K562 (cell line): Measurements from ENCODE around the gene ZNF628. TPM values are rescaled to one million over a fixed set of nuclear protein-coding genes. Genes with fewer than 3 reads are reported as not detected.

Experiments
- CEBPB ChIP-seq: fragments of 450-650 bp; IDR thresholded peaks from 2 replicates; pipeline ENCODE4 v1.6.1; 2016; ENCODE audit warnings: missing genetic modification characterization, missing compliant biosample characterization
- FIP1L1 ChIP-seq: fragments of 200-400 bp; formaldehyde crosslinking; IDR thresholded peaks from 2 replicates; pipeline ENCODE4 v1.6.1; 2018; ENCODE audit warnings: mild to moderate bottlenecking, low read depth, low read length; ENCODE audit not compliant: poor library complexity, severe bottlenecking
- PYGO2 ChIP-seq: fragments of 450-650 bp; IDR thresholded peaks from 2 replicates; pipeline ENCODE4 v1.6.1; 2016; ENCODE audit warnings: mild to moderate bottlenecking, missing genetic modification characterization, moderate library complexity, missing compliant biosample characterization
- RB1 ChIP-seq: fragments of 450-650 bp; IDR thresholded peaks from 2 replicates; pipeline ENCODE4 v1.6.1; 2017; ENCODE audit warnings: low read depth, mild to moderate bottlenecking
- SREBF2 ChIP-seq: sonication (generic); formaldehyde crosslinking; IDR thresholded peaks from 2 replicates; pipeline ENCODE4 v1.4.0; 2020; ENCODE audit warnings: mild to moderate bottlenecking, missing genetic modification reagents
- ZNF140 ChIP-seq: fragments of 250-450 bp; sonication (Bioruptor Pico); IDR thresholded peaks from 2 replicates; pipeline ENCODE4 v1.8.0; 2021; ENCODE audit warnings: moderate library complexity, mild to moderate bottlenecking, inconsistent platforms
- ZNF239 ChIP-seq: fragments of 250-450 bp; sonication (Bioruptor Pico); IDR thresholded peaks from 2 replicates; pipeline ENCODE4 v1.4.0; 2020; ENCODE audit warnings: mild to moderate bottlenecking
- ZNF436 ChIP-seq: fragments of 250-450, 450-650 bp; sonication (Bioruptor Pico); formaldehyde crosslinking; IDR thresholded peaks from 2 replicates; pipeline ENCODE4 v1.7.0; 2020; ENCODE audit warnings: mild to moderate bottlenecking
- polyA plus RNA-seq, 8 experiments: library from polyadenylated mRNA; depleted of rRNA in 4 of 8; stranded (reverse) in 5 of 8; unstranded in 3 of 8; fragments of >200 nt; fragmentation: Nextera tagmentation in 2 of 8; fragmentation: Illumina TruSeq in 1 of 8; extraction: Ambion mirVana in 2 of 8; extraction: Trizol in 1 of 8; gene quantifications; 2 replicates each; pipeline versions ENCODE4 v1.2.1 to v1.2.3, GENCODE V29; 2011 to 2014; ENCODE audit warnings: inconsistent platforms in 1 of 8, missing spikeins in 1 of 8
- total RNA-seq, 7 experiments: library from RNA; depleted of rRNA in 6 of 7; stranded (reverse); fragments of >200 nt in 6 of 7; fragmentation: Illumina TruSeq in 2 of 7; extraction: Trizol in 2 of 7; gene quantifications; 2 replicates each; pipeline versions ENCODE4 v1.2.1 to v1.2.3, GENCODE V29; 2011 to 2021; ENCODE audit warnings: low replicate concordance in 1 of 7
- TF ChIP-seq, protein P1 (sequence below): fragments of 250-450 bp; sonication (Bioruptor Pico); IDR thresholded peaks from 2 replicates; pipeline ENCODE4 v1.5.0; 2020; ENCODE audit warnings: mild to moderate bottlenecking, borderline replicate concordance
- TF ChIP-seq, protein P2 (sequence below): fragments of 250-450 bp; sonication (Bioruptor Pico); IDR thresholded peaks from 2 replicates; pipeline ENCODE4 v1.9.0; 2021; ENCODE audit warnings: mild to moderate bottlenecking
- TF ChIP-seq, protein P3 (sequence below): sonication (generic); formaldehyde crosslinking; IDR thresholded peaks from 2 replicates; pipeline ENCODE4 v1.8.0; 2023; ENCODE audit warnings: mild to moderate bottlenecking, missing genetic modification reagents
- TF ChIP-seq, protein P4 (sequence below): fragments of 450-650 bp; formaldehyde crosslinking; IDR thresholded peaks from 2 replicates; pipeline ENCODE4 v1.4.0; 2020; ENCODE audit warnings: mild to moderate bottlenecking, moderate library complexity
- TF ChIP-seq, protein P5 (sequence below): fragments of 250-450 bp; sonication (Bioruptor Pico); IDR thresholded peaks from 2 replicates; pipeline ENCODE4 v1.5.0; 2021; ENCODE audit warnings: mild to moderate bottlenecking, moderate library complexity
- TF ChIP-seq, protein P6 (sequence below): fragments of 150-350 bp; conservative IDR thresholded peaks from 2 replicates; pipeline ENCODE4 v1.6.1; 2014; ENCODE audit warnings: low read length

The ZNF628 gene
- total and polyA plus RNA-seq, 9 of the 15 experiments (the other 6 are each of a cell fraction or from before 2014, with no cell fraction given): 0.13 to 13.6 (median 2.2) TPM; not detected in 3

DNA sequence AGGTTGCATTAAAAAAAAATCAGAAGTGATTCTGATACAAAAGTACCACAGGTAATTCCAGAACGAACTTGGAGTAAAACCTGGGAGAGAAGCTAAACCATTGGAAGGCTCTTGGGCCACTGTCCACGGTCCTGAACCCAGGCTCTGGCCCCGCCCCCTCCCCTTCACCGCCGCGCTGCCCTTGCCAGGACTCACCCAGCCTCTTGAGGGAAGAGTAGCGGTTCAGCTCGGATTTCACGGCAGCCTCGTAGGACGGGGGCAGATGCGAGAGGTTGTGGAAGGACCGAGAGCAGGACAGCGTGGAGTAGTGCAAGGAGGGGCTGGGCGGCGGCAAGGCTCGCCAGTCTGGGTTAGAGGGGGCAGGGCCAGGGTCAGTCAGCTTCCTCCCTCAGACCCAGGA, 39.0 kb upstream of the ZNF628 start (continued):
- TF ChIP-seq, protein P1, sequence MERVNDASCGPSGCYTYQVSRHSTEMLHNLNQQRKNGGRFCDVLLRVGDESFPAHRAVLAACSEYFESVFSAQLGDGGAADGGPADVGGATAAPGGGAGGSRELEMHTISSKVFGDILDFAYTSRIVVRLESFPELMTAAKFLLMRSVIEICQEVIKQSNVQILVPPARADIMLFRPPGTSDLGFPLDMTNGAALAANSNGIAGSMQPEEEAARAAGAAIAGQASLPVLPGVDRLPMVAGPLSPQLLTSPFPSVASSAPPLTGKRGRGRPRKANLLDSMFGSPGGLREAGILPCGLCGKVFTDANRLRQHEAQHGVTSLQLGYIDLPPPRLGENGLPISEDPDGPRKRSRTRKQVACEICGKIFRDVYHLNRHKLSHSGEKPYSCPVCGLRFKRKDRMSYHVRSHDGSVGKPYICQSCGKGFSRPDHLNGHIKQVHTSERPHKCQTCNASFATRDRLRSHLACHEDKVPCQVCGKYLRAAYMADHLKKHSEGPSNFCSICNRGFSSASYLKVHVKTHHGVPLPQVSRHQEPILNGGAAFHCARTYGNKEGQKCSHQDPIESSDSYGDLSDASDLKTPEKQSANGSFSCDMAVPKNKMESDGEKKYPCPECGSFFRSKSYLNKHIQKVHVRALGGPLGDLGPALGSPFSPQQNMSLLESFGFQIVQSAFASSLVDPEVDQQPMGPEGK (CRISPR knock-in tag): no peak
- no peak for TF ChIP-seq SREBF2 (CRISPR knock-in tag)
- TF ChIP-seq RB1: 0 out of 2 replicates have a peak, but pooled peaks have one; percentile 48
- no peak for TF ChIP-seq FIP1L1
- no peak for TF ChIP-seq PYGO2 (tag)
- TF ChIP-seq, protein P2, sequence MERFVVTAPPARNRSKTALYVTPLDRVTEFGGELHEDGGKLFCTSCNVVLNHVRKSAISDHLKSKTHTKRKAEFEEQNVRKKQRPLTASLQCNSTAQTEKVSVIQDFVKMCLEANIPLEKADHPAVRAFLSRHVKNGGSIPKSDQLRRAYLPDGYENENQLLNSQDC (CRISPR knock-in tag): no peak
- no peak for TF ChIP-seq ZNF140
- TF ChIP-seq, protein P3, sequence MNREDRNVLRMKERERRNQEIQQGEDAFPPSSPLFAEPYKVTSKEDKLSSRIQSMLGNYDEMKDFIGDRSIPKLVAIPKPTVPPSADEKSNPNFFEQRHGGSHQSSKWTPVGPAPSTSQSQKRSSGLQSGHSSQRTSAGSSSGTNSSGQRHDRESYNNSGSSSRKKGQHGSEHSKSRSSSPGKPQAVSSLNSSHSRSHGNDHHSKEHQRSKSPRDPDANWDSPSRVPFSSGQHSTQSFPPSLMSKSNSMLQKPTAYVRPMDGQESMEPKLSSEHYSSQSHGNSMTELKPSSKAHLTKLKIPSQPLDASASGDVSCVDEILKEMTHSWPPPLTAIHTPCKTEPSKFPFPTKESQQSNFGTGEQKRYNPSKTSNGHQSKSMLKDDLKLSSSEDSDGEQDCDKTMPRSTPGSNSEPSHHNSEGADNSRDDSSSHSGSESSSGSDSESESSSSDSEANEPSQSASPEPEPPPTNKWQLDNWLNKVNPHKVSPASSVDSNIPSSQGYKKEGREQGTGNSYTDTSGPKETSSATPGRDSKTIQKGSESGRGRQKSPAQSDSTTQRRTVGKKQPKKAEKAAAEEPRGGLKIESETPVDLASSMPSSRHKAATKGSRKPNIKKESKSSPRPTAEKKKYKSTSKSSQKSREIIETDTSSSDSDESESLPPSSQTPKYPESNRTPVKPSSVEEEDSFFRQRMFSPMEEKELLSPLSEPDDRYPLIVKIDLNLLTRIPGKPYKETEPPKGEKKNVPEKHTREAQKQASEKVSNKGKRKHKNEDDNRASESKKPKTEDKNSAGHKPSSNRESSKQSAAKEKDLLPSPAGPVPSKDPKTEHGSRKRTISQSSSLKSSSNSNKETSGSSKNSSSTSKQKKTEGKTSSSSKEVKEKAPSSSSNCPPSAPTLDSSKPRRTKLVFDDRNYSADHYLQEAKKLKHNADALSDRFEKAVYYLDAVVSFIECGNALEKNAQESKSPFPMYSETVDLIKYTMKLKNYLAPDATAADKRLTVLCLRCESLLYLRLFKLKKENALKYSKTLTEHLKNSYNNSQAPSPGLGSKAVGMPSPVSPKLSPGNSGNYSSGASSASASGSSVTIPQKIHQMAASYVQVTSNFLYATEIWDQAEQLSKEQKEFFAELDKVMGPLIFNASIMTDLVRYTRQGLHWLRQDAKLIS (CRISPR knock-in tag): peak; percentile 81; the same call in 1 of the 2 replicates
- TF ChIP-seq, protein P4, sequence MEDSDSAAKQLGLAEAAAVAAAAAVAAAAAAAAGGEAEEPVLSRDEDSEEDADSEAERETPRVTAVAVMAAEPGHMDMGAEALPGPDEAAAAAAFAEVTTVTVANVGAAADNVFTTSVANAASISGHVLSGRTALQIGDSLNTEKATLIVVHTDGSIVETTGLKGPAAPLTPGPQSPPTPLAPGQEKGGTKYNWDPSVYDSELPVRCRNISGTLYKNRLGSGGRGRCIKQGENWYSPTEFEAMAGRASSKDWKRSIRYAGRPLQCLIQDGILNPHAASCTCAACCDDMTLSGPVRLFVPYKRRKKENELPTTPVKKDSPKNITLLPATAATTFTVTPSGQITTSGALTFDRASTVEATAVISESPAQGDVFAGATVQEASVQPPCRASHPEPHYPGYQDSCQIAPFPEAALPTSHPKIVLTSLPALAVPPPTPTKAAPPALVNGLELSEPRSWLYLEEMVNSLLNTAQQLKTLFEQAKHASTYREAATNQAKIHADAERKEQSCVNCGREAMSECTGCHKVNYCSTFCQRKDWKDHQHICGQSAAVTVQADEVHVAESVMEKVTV: no peak
- TF ChIP-seq, protein P5, sequence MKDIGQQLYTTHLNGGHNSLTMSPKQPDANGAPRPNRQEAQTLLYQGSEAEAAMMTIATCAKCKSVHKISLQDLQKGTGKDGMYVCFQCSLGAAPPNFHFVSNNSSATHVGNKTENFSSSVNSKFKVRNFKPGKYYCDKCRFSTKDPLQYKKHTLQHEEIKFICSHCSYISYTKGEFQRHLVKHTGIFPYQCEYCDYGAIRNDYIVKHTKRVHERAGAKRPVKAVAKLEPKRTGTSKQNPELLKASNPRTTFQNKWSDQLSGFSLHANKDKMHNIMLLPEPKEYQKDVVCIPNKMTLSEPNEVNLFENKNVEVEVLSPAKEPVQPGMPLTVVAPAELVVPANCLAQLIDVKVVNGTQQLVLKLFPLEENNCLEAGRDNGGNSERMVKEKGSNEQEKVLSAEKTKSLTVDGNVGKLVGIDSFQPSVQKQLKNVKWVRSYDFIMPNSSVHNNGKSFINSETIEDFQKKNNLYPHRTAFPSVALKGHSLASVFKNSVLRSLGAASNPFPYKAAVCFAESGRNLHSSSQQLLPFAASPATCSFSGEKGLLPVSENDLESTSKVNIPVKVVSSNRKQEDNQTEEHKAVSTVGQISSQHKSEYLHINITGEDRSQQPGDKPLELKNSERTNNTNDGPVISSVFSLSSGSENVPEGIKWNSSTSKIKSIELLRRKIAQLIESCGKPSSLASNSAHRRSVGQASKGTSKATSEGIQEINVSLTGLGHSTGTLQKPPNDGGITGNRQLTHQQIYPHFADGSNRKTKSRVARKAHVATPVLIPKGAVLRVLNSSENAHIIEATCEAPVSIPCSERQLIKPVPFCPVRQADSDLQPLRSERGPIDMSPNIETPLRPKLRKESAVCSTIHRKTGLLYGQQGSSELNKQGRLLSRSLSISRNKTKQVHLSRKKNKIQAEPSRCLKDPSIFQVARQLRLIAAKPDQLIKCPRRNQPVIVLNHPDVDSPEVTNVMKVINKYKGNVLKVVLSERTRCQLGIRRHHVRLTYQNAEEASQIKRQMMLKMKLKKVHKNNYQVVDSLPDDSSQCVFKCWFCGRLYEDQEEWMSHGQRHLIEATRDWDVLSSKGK (CRISPR knock-in tag): no peak
- no peak for TF ChIP-seq ZNF436
- TF ChIP-seq, protein P6, sequence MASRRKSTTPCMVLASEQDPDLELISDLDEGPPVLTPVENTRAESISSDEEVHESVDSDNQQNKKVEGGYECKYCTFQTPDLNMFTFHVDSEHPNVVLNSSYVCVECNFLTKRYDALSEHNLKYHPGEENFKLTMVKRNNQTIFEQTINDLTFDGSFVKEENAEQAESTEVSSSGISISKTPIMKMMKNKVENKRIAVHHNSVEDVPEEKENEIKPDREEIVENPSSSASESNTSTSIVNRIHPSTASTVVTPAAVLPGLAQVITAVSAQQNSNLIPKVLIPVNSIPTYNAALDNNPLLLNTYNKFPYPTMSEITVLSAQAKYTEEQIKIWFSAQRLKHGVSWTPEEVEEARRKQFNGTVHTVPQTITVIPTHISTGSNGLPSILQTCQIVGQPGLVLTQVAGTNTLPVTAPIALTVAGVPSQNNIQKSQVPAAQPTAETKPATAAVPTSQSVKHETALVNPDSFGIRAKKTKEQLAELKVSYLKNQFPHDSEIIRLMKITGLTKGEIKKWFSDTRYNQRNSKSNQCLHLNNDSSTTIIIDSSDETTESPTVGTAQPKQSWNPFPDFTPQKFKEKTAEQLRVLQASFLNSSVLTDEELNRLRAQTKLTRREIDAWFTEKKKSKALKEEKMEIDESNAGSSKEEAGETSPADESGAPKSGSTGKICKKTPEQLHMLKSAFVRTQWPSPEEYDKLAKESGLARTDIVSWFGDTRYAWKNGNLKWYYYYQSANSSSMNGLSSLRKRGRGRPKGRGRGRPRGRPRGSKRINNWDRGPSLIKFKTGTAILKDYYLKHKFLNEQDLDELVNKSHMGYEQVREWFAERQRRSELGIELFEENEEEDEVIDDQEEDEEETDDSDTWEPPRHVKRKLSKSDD: no peak
- no peak for TF ChIP-seq ZNF239
- TF ChIP-seq CEBPB: no peak
